Body of pancreas (tissue), 4 donors: ENCODE measurements around the gene ARHGAP22.

ENCODE experiments used
- POLR2A ChIP-seq, 3 donors: fragments of 450-650 bp; IDR thresholded peaks; one replicate each; pipeline ENCODE4 v1.6.1; 2016; ENCODE audit warnings: antibody characterized with exemption in 3 of 3, mild to moderate bottlenecking in 2 of 3
- TF ChIP-seq, protein P1 (sequence below), 7 experiments: fragments of 450-650 bp in 4 of 7; fragments of 200-600 bp in 3 of 7; sonication (generic) in 3 of 7; IDR thresholded peaks; one replicate each; pipeline ENCODE4 v1.5.1; 2016 to 2019; ENCODE audit warnings: antibody characterized with exemption in 7 of 7

DNA sequence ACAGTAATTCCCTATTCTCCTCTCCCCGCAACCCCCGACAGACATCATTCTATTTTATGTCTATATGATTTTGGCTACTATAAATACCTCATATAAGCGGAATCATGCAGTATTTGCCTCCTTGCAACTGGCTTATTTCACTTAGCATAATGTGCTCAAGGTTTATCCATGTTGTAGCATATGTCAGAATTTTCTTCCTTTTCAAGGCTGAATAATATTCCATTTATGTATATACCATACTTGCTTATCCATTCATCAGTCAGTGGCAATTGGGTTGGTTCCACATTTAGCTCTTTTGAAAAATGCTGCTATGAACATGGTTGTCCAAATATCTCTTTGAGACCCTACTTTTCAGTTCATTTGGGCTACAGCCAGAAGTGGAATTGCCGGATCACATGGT lies 191.9 kb downstream of the ARHGAP22 start:
- TF ChIP-seq, protein P1, sequence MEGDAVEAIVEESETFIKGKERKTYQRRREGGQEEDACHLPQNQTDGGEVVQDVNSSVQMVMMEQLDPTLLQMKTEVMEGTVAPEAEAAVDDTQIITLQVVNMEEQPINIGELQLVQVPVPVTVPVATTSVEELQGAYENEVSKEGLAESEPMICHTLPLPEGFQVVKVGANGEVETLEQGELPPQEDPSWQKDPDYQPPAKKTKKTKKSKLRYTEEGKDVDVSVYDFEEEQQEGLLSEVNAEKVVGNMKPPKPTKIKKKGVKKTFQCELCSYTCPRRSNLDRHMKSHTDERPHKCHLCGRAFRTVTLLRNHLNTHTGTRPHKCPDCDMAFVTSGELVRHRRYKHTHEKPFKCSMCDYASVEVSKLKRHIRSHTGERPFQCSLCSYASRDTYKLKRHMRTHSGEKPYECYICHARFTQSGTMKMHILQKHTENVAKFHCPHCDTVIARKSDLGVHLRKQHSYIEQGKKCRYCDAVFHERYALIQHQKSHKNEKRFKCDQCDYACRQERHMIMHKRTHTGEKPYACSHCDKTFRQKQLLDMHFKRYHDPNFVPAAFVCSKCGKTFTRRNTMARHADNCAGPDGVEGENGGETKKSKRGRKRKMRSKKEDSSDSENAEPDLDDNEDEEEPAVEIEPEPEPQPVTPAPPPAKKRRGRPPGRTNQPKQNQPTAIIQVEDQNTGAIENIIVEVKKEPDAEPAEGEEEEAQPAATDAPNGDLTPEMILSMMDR (IDR thresholded peaks at IDR 0.05), result no peak
- no peak for TF ChIP-seq POLR2A (IDR thresholded peaks at IDR 0.05)
